COLO829 (cell line): ENCODE results near the gene TXLNB.
"Not testable (repeated sequence)": the region's sequence is repeated elsewhere in the genome, so short reads cannot be mapped to it uniquely, and the experiment has no call there.

Experiments
- DNase-seq: peaks from one replicate; pipeline ENCODE4 v3.0.0; 2012; ENCODE audit warnings: low spot score

TXLNB gene

GRCh38 chr6:139234193-139234592 is 57.6 kb downstream of the TXLNB start:
- DNase-seq: not testable (repeated sequence)

- no peak for DNase-seq
These were observed 60.6 kb downstream of the TXLNB start for GRCh38 chr6:139231206-139231605.

DNA sequence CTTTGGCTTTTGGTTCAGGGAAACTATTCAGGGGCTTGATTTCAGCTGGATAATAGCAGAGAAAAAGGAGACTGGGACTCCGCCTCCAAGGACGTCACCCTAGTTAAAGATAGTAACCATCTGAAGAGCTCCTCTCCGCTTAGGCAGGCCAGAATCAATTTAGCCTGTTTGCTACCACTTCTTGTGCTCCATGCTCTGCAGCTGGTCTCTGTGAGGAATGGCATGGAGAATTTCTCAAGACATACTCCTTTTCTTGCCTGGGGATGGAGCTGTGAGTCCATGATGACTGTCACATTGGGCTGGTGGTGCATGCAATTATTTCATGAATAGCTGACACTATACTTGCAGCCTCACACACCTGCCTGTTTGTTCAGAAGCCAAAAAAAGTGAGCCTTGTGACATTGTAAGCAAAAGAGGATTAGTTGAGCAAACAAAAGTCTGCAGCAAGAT is 61.4 kb downstream of the TXLNB start:
- no peak for DNase-seq

GRCh38 chr6:139228387-139228786 is 63.4 kb downstream of the TXLNB start:
- DNase-seq: not testable (repeated sequence)

DNA sequence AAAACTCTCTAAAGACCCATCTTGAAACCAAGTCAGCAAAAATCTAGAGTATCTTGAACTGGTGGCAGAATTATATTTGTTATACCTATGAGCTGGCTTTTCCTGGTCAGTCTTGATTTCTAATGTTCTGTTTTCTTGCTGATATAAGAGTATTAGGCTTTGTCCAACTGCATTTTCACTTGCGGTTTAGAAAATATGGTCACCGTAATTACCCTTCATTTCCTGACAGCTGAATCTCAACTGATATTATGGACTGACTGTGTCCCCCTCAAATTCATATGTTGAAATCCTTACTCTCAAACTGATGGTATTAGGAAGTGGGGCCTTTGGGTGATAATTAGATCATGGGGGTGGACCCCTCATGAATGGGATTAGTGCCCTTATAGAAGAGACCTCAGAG is 72.1 kb downstream of the TXLNB start:
- no peak for DNase-seq

DNA sequence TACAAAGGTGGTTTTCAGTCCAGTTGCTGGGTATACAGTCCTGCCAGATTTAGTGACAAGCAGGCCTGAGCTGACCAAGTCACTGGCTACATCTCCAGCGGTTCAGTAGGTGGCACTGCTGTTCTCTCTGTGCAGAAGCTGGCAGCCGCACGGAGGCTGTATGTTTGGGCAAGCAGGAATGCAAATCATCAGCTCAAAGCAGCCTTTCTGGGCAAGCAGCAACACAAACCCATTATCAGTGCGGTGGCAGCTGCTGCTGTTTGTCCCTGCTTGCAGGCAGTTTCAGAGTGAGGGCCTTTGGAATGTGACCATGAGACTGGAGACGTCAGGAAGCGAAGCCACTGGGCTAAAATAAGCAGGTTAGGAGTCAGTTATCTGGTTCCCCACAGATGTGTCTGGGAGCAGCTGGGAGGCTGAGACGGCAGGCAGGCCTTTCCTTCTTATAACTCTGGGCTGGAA is 72.5 kb downstream of the TXLNB start:
- peak; percentile 84 for DNase-seq

GRCh38 chr6:139212460-139212859 is 79.3 kb downstream of the TXLNB start:
- DNase-seq: not testable (repeated sequence)

DNA sequence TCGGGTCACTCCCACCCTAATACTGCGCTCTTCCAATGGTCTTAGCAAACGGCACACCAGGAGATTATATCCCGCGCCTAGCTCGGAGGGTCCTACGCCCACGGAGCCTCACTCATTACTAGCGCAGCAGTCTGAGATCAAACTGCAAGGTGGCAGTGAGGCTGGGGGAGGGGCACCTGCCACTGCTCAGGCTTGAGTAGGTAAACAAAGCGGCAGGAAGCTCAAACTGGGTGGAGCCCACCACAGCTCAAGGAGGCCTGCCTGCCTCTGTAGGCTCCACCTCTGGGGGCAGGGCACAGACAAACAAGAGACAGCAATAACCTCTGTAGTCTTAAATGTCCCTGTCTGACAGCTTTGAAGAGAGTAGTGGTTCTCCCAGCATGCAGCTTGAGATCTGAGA is 81.0 kb downstream of the TXLNB start:
- DNase-seq: not testable (repeated sequence)

DNA sequence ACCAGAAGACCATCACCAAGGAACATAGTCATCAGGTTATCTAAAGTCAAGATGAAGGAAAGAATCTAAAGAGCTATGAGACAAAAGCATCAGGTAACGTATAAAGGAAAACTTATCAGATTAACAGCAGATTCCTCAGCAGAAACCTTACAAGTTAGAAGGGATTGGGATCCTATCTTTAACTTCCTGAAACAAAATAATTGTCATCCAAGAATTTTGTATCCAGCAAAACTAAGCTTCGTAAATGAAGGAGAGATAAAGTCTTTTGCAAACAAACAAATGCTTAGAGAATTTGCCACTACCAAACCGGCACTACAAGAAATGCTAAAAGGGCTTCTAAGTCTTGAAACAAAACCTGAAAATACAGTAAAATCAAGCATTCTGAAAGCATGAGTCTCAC is 86.0 kb downstream of the TXLNB start:
- DNase-seq: no peak

DNA sequence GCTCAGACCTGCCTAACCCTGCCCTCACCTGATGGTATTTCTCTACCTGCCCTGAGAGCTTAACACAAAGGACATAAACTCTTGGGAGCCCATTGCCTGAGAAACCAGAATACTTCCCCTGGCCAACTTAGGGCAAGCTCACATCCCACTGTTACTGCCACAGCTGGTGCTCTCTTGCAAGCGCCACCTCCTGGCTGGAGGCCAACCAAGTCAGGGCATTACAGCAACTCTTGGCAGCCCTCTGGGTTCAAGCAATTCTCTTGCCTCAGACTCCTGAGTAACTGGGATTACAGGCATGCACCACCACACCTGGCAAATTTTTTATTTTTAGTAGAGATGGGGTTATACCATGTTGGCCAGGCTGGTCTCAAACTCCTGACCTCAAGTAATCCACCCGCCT is 86.8 kb downstream of the TXLNB start:
- DNase-seq: no peak

DNA sequence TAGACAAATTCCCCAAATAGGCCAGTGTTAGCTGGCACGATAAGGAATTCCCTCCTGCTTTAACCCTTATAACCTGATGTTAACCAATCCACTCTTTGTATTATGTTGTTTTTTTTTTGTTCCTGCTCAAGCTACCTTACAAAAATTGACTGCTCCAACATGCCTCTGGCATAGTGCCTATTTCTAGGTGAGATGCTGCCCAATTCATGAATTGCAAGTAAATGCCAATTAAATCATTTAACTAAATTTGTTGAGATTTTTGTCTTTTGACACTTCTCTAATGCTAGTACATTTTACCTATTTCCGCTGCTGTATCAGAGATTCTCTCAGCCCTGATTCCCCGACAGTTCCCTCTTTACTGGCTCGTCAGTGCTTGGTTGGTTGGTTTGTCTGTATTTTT is 90.4 kb downstream of the TXLNB start:
- no peak for DNase-seq

DNA sequence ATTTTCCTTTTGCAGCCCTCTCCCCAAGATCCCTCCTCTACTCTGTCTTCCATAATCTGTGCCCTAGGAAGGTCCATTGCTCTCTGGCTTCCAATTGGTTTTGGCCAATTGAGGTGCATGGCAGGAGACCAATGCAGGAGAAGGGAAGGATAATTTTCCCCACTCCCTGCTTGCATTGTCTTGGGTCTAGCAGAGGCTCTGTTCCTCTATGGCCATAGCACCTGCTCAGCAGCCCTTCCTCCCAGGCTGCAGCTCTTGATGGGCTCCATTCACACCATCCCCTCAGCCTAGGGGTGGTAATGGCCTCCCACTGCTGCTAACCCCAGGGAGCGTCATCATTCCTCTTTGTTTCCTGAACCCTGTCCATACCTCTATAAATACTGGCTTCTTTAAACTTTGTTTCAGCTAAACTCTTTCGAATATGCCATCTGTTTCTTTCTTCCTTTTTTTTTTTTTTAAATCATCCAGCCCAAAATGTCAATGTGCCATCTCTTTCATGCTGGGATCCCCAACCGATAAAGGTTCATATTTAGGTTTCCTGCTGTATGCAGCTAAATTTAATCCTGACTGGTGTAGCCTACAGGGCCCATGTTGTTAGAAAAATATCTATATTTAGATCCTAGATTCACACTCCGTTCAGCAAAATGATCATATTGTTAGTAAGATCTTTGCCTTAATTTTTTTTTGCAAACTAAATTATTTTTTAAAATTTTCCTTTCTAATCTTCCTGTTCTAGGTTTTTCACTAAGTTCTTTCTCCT is 93.1 kb downstream of the TXLNB start:
- no peak for DNase-seq

GRCh38 chr6:139194740-139195139 is 97.1 kb downstream of the TXLNB start:
- no peak for DNase-seq
